ENCODE results near the gene BCL2. TPM values are rescaled to one million over a fixed set of nuclear protein-coding genes. Genes with fewer than 3 reads are reported as not detected.

BCL2 gene
- total RNA-seq, 1 donor from 2014 or later, result 2.4 TPM

DNA sequence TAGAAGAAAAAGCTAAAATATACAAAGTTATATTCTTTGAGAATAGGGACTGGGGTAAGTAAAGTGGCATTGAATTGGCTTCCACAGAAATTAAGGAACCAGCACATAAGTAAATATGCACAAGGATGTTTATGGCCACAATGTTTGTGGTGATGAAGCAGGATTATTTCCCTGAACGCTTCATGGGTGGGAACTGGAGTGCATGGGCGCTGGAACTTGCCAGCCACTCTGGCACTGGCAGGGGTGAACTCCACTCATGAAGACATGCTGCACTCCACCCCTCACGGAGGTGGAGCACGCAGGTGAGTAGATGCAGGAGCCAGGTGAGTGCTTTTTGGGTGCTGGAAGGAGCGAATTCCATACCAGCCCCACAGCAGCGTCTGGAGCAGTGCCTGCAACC is 94.1 kb downstream of the BCL2 start:
- Histone ChIP-seq H3K4me3 (ENCODE audit: low read depth, low read length) (no peak overlapping the region), H3K36me3 (ENCODE audit: control insufficient read depth, insufficient read depth, low read length) (no peaks in the 10 kb centered on the region), H3K27me3 (ENCODE audit: control insufficient read depth, insufficient read depth, low read length) (no peaks in the 10 kb centered on the region)
- FAIRE-seq (peak; percentile 58), DNase-seq (ENCODE audit: low read depth) (no peak)
- TF ChIP-seq, protein P1, sequence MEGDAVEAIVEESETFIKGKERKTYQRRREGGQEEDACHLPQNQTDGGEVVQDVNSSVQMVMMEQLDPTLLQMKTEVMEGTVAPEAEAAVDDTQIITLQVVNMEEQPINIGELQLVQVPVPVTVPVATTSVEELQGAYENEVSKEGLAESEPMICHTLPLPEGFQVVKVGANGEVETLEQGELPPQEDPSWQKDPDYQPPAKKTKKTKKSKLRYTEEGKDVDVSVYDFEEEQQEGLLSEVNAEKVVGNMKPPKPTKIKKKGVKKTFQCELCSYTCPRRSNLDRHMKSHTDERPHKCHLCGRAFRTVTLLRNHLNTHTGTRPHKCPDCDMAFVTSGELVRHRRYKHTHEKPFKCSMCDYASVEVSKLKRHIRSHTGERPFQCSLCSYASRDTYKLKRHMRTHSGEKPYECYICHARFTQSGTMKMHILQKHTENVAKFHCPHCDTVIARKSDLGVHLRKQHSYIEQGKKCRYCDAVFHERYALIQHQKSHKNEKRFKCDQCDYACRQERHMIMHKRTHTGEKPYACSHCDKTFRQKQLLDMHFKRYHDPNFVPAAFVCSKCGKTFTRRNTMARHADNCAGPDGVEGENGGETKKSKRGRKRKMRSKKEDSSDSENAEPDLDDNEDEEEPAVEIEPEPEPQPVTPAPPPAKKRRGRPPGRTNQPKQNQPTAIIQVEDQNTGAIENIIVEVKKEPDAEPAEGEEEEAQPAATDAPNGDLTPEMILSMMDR (IDR thresholded peaks at IDR 0.05; ENCODE audit: insufficient read depth, low read length, severe bottlenecking), result no peak

DNA sequence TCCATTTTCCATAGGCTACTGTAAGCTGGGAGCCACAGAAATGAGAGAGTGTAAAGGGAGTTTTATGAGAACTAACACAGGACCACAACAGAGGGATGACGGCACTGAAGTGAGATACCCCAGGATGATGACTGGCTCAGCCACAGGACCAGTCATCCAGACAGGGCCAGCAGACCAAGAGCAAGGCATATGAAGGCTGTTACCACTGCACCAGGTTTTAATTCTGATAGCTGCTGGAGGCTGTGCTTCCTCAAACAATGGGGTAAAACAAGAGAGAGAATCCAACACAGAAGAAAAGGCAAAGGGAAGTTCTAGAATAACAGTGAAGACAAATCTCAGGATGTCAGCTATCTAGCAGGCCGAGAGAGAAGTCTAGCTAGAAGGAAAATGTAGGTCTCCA is 94.9 kb downstream of the BCL2 start:
- DNase-seq (ENCODE audit: low read depth) (no peak), FAIRE-seq (no peak)
- H3K4me3 ChIP-seq (ENCODE audit: low read depth, low read length), result no peak overlapping the region
- TF ChIP-seq, protein P1 (IDR thresholded peaks at IDR 0.05; ENCODE audit: insufficient read depth, low read length, severe bottlenecking), result no peak
- no peaks in the 10 kb centered on the region for H3K36me3 ChIP-seq (ENCODE audit: control insufficient read depth, insufficient read depth, low read length)
- H3K27me3 ChIP-seq (ENCODE audit: control insufficient read depth, insufficient read depth, low read length), result no peaks in the 10 kb centered on the region

DNA sequence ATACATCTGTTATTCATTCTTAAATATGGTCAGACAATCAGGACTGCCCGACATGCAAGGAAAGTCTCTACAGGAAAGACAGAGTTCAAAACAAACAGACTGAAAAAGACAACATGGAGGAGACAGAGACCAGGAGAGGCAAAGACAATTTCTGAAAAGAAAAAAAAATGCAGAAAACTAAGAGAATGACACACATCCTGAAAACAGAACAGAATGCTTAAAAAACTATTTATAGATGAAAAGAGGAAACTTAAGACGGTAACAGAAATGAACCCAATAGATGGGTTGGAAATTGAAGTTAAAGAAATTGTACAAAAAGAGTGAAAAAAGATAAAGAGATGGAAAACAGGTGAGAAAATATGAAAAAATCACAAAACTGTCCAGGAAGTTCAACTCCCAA is 95.7 kb downstream of the BCL2 start:
- H3K27me3 ChIP-seq (ENCODE audit: control insufficient read depth, insufficient read depth, low read length), result no peaks in the 10 kb centered on the region
- no peaks in the 10 kb centered on the region for H3K36me3 ChIP-seq (ENCODE audit: control insufficient read depth, insufficient read depth, low read length)
- no peak overlapping the region for H3K4me3 ChIP-seq (ENCODE audit: low read depth, low read length)
- DNase-seq (ENCODE audit: low read depth) (no peak), FAIRE-seq (no peak)
- TF ChIP-seq, protein P1 (IDR thresholded peaks at IDR 0.05; ENCODE audit: insufficient read depth, low read length, severe bottlenecking), result no peak

DNA sequence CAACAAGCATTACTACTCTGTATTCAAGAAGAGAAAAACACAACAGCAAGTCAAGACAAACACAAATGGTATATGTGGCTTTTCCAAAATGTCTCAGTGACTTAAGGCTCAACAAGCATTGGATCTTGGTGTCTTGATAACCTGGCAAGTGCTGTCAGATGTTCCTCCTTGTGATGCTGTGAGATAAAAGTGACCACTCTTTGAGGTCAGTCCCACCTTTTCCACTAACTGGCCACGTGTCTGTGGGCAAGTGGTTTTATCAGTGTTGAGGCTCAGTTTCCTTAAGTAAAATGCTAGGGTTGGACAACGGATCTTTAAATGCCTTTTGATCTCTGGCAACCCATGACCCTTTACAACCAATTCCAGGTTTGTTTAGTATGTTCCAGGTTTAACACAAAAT is 98.7 kb downstream of the BCL2 start:
- no peaks in the 10 kb centered on the region for H3K36me3 ChIP-seq (ENCODE audit: control insufficient read depth, insufficient read depth, low read length)
- no peak for DNase-seq (ENCODE audit: low read depth)
- no peak overlapping the region for H3K4me3 ChIP-seq (ENCODE audit: low read depth, low read length)
- TF ChIP-seq, protein P1 (IDR thresholded peaks at IDR 0.05; ENCODE audit: insufficient read depth, low read length, severe bottlenecking), result no peak
- no peaks in the 10 kb centered on the region for H3K27me3 ChIP-seq (ENCODE audit: control insufficient read depth, insufficient read depth, low read length)
- no peak for FAIRE-seq

DNA sequence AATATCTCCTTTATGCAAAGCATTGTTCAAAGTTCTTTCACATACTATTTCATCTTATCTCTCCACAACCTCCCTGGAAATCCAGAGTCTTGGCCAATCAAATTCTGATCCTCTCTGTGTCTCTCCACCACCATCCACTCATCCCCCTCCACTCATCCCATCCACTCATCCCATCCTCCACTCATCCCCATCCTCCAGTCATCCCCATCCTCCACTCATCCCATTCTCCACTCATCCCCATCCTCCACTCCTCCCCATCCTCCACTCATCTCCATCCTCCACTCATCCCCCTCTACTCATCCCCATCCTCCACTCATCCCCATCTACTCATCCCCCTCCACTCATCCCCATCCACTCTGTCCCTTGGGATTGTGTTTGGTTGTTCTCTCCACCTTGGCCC is 101.1 kb downstream of the BCL2 start:
- peak; percentile 98 for FAIRE-seq
- H3K36me3 ChIP-seq (ENCODE audit: control insufficient read depth, insufficient read depth, low read length), result no peaks in the 10 kb centered on the region

More for the DNA sequence above, 101.1 kb downstream of the BCL2 start:
- TF ChIP-seq, protein P1 (IDR thresholded peaks at IDR 0.05; ENCODE audit: insufficient read depth, low read length, severe bottlenecking), result no peak
- no peak overlapping the region for H3K4me3 ChIP-seq (ENCODE audit: low read depth, low read length)
- no peak for DNase-seq (ENCODE audit: low read depth)
- H3K27me3 ChIP-seq (ENCODE audit: control insufficient read depth, insufficient read depth, low read length), result no peaks in the 10 kb centered on the region

All from bronchial epithelial cell (primary cell).